ENCODE measurements around the gene FPR1.

FPR1 gene

GRCh38 chr19:51737389-51737788 is 14.3 kb downstream of the FPR1 start:
- H3K79me2 ChIP-seq (ENCODE audit: insufficient read depth, low read length) = no peaks in the 10 kb centered on the region
- H3K4me1 ChIP-seq (ENCODE audit: insufficient read depth, low read length) = no peaks in the 10 kb centered on the region
- TF ChIP-seq EZH2 (IDR thresholded peaks at IDR 0.05; ENCODE audit: borderline replicate concordance, low read depth, low read length, severe bottlenecking) (no peak), CTCF (IDR thresholded peaks at IDR 0.05; ENCODE audit: borderline replicate concordance, extremely low read depth, low read length, poor library complexity, severe bottlenecking) (no peak)
- no peak overlapping the region for H3K4me2 ChIP-seq (ENCODE audit: insufficient read depth, low read length)
- no peak for DNase-seq
- ATAC-seq (ENCODE audit: insufficient read depth, low read depth) = no peak
- H3K36me3 ChIP-seq (ENCODE audit: insufficient read depth, low read length) = no peaks in the 10 kb centered on the region
- no peaks in the 10 kb centered on the region for H4K20me1 ChIP-seq (ENCODE audit: insufficient read depth, low read length)
- H3K27ac ChIP-seq (ENCODE audit: low read length) = no peak overlapping the region
- no peaks in the 10 kb centered on the region for H3K9me3 ChIP-seq (ENCODE audit: insufficient read depth, low read length, severe bottlenecking)
- H3K4me3 ChIP-seq (ENCODE audit: low read depth in 1 of 2, low read length in 2 of 2) = no peak overlapping the region
- H2AFZ ChIP-seq (ENCODE audit: low read depth, low read length) = no peak overlapping the region
- no peak overlapping the region for H3K9ac ChIP-seq (ENCODE audit: low read depth, low read length)
- peaks cover 25% of the 10 kb centered on the region for H3K27me3 ChIP-seq (ENCODE audit: insufficient read depth, low read length, poor library complexity)

GRCh38 chr19:51735759-51736449 is 15.8 kb downstream of the FPR1 start:
- H4K20me1 ChIP-seq (ENCODE audit: insufficient read depth, low read length) = no peaks in the 10 kb centered on the region
- H3K4me1 ChIP-seq (ENCODE audit: insufficient read depth, low read length) = no peaks in the 10 kb centered on the region
- H3K4me2 ChIP-seq (ENCODE audit: insufficient read depth, low read length) = no peak overlapping the region
- no peak overlapping the region for H3K4me3 ChIP-seq (ENCODE audit: low read depth in 1 of 2, low read length in 2 of 2)
- H3K9me3 ChIP-seq (ENCODE audit: insufficient read depth, low read length, severe bottlenecking) = no peaks in the 10 kb centered on the region
- ATAC-seq (ENCODE audit: insufficient read depth, low read depth) (no peak), DNase-seq (no peak)
- no peak overlapping the region for H3K27ac ChIP-seq (ENCODE audit: low read length)
- H3K9ac ChIP-seq (ENCODE audit: low read depth, low read length) = no peak overlapping the region
- H2AFZ ChIP-seq (ENCODE audit: low read depth, low read length) = no peak overlapping the region
- peaks cover 25% of the 10 kb centered on the region for H3K27me3 ChIP-seq (ENCODE audit: insufficient read depth, low read length, poor library complexity)
- no peak for TF ChIP-seq EZH2 (IDR thresholded peaks at IDR 0.05; ENCODE audit: borderline replicate concordance, low read depth, low read length, severe bottlenecking)
- no peaks in the 10 kb centered on the region for H3K79me2 ChIP-seq (ENCODE audit: insufficient read depth, low read length)
- no peaks in the 10 kb centered on the region for H3K36me3 ChIP-seq (ENCODE audit: insufficient read depth, low read length)

- H3K4me2 ChIP-seq (ENCODE audit: insufficient read depth, low read length) = no peak overlapping the region
- no peaks in the 10 kb centered on the region for H3K4me1 ChIP-seq (ENCODE audit: insufficient read depth, low read length)
Observed at GRCh38 chr19:51733742-51734522, 17.7 kb downstream of the FPR1 start.

More at GRCh38 chr19:51733742-51734522, 17.7 kb downstream of the FPR1 start:
- Histone ChIP-seq H3K9me3 (ENCODE audit: insufficient read depth, low read length, severe bottlenecking) (peaks cover 4% of the 10 kb centered on the region), H3K9ac (ENCODE audit: low read depth, low read length) (no peak overlapping the region), H3K79me2 (ENCODE audit: insufficient read depth, low read length) (no peaks in the 10 kb centered on the region), H4K20me1 (ENCODE audit: insufficient read depth, low read length) (no peaks in the 10 kb centered on the region), H3K27ac (ENCODE audit: low read length) (no peak overlapping the region), H3K4me3 (ENCODE audit: low read depth in 1 of 2, low read length in 2 of 2) (no peak overlapping the region), H3K27me3 (ENCODE audit: insufficient read depth, low read length, poor library complexity) (peaks cover 25% of the 10 kb centered on the region), H3K36me3 (ENCODE audit: insufficient read depth, low read length) (no peaks in the 10 kb centered on the region), H2AFZ (ENCODE audit: low read depth, low read length) (no peak overlapping the region)
- no peak for DNase-seq
- no peak for ATAC-seq (ENCODE audit: insufficient read depth, low read depth)
- TF ChIP-seq EZH2 (IDR thresholded peaks at IDR 0.05; ENCODE audit: borderline replicate concordance, low read depth, low read length, severe bottlenecking) (no peak), CTCF (IDR thresholded peaks at IDR 0.05; ENCODE audit: borderline replicate concordance, extremely low read depth, low read length, poor library complexity, severe bottlenecking) (no peak)
